GM20431 (cell line): ENCODE results near the gene LRRC8E.

Source experiments
- in situ Hi-C: fragments of 300-500 bp; cut with MseI, MboI; formaldehyde crosslinking; loops from one replicate; pipeline ENCODE4 v1.15.0; 2020; ENCODE audit warnings: low sequenced_read_pairs; ENCODE audit not compliant: unreplicated experiment

The LRRC8E gene

DNA sequence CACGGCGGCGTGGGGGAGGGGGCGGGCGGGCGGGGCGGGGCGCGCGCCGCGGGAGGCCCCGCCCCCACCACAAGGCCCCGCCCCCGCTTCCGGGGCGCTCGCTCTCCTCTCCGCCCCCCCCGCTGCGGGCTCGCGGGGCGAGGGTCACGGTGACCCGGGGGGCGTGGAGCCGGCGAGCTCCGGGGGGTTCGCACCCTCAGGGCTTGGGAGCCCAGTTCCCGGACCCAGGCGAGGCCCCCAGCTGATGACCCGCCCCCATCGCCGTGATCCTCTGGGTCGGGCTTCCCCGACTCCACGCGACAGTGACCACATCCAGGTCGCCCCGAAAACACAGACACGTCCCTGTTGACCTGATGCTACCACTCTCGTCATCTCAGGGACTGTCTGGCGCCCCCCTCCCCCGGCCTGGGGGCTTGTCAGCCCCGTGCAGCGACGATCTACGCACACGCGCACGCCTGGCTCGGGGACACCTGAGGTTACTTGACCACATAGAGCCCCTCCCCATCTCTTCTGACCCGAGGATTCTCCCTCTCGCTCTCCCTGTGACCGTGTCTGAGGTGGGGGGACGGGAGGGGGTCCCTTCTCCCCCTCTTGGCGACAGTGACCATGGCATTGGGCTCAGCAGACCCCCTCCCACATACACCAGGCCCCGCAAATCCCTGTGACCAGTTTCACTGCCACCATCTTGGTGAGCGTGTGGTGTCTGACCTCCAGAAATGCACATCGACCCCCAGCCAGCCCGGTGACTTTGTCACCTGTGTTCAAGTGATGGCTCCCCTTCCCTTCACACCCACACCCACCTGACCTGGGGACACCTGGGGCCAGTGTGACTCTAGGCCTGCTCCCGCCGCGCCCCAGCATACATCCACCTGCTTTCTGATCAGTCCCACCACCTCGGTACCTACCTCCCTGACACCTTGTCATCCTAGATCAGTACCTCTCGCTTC, 16.0 kb downstream of the LRRC8E start:
- in situ Hi-C loops, result no loop called here

DNA sequence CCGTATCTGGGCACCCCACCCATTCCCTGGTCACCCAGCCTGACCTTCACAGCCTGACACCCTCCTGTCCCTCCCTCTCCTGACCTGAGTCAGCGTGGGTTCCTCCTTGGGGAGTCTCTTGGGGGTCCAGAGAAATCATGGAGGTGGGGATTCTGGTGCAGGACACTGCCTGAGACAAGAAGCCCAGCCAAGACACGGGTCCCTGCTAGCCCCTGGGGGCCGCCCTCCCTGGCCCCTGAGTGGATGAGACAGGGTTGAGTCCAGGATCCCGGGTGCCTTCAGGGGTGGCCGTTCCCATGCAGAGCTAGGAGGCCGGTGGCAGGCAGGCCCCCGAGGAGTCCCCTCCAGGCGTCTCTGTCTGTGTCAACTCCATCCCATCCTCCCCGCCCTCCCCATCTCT, 17.0 kb downstream of the LRRC8E start:
- in situ Hi-C loops, result no loop called here

DNA sequence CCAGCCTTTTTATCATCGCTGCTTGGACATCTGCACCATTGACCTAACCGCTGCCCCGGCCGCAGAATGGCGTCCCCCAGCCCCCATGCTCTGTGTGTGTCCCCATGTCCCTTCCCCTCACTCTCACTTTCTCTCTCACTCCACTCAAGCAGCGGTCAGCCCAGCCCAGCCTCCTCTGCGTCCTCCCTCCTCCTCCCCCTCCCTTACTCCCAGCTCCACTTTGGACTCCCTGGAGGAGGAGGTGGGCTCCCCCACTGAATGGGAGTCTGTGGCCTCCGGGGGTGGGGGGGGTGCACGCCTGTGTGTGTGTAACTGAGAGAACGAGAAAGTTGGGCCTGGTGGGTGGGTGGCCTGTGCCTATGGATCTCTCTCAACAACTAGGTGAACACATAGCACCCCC, 17.5 kb downstream of the LRRC8E start:
- in situ Hi-C loops, result no loop called here

DNA sequence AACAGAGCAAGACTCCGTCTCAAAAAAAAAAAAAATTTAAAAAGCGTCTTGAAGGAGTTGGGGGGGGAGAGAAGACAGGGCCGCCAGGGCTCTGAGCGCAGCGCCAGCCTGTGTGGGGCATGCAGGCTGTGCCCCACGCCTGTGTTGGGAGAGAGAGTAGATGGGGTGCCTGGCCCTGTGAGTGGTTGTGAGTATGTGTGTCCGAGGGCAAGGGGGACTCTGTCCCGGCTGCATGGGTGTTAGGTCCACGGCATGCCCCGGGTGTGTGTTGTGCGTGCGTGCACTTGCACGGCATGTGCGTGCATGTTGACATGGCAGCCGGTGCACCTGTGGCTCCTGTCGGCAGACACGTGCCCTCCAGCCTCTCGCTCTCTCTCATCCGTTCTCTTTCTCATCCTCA, 18.8 kb downstream of the LRRC8E start:
- in situ Hi-C loops, result no loop called here

DNA sequence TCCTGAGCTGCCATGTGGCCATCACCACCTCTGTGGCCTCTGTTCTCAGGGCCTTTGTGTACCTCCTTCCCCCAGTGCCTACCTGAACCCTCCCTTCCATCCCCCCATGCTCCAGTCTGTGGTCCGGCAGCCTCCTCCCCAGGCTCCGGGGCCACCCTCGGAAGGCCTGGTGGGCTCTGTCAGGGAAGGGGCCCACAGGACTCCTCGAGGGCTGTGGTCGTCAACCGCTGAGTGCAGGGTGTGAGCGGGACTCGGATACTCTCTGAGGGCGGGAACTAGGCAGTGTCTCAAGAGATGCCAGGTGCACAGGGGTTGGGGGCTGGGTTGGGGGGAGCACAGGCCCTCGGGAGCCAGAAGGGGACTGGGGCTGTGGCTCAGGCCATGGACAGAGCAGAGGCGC, 19.2 kb downstream of the LRRC8E start:
- in situ Hi-C loops, result no loop called here

DNA sequence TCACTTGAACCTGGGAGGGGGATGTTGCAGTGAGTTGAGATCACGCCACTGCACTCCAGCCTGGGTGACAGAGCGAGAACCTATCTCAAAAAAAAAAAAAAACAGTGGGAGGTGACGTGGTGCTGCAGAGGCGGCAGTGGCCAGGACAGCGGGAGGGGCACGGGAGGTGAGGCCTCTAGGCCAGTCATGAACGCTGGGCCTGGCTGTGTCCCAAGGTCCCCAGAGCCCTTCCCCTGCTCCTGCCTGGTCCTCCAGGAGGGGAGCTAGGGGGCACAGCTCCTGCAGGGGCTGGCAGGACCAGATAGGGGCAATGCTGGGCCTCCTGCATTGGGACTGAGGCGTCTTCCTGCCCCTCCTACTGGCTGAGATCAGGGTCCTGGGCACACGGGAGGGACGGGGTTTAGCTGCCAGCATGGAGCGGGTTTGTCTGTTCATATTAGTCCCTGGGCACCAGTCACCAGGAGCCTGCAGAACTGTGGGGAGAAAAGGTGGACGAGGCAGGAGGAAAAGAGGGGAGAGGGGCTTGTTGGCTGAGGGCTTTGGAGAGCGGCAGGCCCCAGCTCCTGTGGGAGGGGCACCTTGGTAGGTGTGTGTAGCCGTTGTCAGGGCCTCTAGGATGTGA, 19.9 kb downstream of the LRRC8E start:
- in situ Hi-C loops, result no loop called here

DNA sequence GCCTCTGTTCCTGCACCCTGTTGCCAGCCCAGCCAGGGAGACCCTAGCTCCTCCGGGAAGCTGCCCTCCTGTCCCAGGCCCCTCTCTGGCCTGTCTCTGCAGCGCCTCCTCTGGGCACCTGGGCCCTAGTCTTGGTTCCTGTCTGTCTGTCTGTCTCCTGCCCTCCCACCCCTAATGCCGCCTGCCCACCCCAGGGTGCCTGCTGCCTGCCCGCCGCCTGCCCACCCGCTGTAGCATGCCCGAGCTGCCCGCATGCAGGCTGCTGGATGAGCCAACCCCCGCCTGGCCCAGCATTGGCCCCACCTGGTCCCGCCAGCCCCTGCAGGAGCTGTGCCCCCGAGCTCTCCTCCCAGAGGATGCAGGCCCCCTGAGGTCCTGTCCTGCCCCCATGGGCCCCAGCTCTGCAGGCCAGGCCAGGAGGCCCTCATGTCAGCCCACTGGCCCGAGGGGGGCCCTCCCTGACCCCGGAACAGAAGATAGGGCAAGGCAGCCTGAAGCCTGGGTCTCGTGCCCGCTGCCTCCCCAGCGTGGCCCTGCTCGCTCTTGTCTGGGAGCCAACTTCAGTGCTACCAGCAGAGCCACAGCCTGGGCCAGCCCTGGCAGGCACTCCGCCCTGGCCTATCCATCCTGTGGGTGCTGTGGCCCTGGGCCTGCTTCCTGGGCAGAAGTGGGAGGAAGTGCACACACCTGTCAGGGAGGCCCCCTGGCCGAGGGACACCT, 20.6 kb downstream of the LRRC8E start:
- in situ Hi-C loops, result no loop called here

DNA sequence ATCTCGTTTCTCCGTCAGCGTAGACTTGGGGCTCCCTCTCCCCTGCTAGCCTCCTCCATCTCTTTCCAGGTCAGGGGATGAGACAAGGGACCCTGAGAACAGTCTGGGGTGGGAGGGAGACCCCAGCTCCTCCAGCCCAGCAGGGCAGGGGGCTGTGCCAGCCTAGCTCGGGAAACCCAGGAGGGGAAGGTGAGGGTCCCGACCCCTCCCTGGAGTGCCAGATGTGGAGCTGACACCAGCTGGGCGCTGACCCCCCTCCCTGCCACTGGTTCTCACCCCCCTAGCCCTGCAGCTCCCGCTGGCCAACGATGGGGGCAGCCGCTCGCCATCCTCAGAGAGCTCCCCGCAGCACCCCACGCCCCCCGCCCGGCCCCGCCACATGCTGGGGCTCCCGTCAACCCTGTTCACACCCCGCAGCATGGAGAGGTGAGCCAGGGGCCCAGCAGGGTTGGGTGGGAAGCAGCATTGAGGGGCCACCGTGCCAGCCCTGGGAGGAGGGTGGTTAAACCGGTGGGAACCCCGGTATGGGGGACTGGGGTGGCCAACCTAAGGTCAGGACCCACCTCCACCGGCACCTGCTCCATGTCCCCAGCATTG, 21.3 kb downstream of the LRRC8E start:
- in situ Hi-C loops, result no loop called here

DNA sequence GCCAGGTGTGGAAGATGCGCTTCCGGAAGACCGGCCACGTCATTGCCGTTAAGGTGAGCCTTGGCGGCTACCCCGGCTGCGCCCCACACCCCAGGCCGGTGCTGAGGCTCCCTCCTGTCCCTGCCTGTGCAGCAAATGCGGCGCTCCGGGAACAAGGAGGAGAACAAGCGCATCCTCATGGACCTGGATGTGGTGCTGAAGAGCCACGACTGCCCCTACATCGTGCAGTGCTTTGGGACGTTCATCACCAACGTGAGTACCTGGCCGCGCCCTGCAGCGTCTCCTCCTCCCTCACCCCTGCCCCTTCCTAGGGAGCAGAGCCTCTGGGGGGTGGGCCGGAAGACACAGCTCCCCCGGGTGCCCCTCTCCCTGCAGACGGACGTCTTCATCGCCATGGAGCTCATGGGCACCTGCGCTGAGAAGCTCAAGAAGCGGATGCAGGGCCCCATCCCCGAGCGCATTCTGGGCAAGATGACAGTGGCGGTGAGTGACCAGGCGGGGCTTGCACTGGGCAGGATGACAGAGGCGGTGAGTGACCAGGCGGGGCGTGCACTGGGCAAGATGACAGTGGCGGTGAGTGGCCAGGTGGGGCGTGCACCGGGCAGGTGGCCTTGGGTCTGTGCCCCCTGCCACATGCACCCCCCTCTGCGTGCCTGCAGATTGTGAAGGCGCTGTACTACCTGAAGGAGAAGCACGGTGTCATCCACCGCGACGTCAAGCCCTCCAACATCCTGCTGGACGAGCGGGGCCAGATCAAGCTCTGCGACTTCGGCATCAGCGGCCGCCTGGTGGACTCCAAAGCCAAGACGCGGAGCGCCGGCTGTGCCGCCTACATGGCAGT, 22.2 kb downstream of the LRRC8E start:
- in situ Hi-C loops, result no loop called here

DNA sequence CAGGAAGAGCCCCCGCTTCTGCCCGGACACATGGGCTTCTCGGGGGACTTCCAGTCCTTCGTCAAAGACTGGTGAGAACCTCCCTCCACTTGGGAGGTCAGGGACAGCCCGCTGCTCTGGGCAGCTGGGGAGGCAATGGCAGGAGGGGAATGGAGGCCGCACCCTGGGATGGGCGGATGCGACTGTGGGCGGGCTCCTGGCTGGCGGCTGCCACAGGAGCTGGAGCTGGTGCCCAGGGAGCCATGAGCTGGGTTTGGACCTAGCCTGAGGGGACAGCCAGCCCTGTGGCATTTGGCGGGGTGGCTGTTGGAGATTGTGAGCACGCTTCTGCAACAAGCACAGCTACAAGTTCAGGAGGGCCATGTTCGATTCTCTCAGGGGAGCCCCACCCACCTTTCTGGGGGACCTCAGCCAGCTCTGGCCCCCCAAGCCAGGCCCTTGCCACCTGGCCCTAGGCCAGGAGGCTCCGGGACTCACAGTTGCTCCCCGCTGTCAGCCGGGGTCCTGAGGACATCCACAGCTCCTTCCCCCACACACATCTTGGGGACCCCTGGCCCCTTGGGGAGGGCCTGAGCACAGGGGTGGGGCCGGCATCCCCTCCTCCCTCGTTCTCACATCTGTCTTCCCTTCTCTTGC, 23.3 kb downstream of the LRRC8E start:
- in situ Hi-C loops, result no loop called here

DNA sequence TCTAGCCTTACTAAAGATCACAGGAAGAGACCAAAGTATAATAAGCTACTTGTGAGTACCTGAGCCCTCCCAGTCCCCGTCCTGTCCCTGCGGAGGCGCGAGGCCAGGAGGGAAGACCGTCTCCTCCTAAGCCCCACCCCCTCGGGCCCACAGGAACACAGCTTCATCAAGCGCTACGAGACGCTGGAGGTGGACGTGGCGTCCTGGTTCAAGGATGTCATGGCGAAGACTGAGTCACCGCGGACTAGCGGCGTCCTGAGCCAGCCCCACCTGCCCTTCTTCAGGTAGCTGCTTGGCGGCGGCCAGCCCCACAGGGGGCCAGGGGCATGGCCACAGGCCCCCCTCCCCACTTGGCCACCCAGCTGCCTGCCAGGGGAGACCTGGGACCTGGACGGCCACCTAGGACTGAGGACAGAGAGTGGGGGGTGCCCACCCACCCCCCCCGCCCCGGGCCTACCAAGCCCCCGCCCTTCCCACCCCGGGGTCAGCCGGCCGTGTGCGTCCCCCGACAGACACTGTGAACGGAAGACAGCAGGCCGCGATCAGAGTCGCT, 23.9 kb downstream of the LRRC8E start:
- in situ Hi-C loops, result no loop called here

DNA sequence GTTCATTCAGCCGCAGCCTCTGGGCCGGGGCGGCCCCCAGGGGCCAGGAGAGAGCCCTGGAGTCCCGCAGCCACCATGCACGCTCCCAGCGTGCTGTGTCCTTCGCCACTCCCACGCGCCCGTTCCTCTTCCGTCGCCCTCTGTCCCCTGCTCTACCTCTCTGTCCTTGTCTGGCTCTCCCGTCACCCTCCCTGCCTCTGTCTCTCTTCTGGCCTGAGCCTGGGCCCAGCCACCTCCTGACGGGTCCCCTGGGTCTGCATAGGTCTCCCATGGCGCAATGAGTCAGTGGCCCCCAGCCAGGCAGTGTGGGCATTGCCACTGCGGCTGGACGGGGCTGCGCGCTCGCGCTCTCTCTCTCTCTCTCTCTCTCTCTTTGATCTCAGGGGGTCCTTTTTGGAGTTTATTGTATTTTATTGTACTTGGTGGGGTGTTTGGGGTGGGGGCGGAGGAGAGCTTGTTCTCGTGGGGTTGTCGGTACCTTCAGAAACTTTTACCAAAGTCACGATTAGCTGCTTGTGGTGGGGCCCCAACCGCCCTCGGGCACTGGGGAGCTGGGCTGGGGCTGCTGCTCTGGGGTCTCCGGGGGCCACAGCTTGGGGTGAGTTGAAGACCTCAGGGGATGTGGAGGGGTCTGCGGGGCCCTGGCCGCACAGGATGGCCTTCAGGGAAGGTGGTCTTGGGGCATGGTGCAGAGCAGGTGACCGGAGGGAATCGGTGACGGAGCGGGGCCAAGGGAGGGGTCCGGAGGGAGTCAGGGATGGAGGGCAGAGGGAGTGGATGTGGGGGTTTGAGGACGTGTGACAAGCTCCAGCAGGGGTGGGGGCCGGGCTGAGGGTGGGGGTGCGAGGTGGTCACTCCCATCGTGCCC, 24.6 kb downstream of the LRRC8E start:
- in situ Hi-C loops, result no loop called here

DNA sequence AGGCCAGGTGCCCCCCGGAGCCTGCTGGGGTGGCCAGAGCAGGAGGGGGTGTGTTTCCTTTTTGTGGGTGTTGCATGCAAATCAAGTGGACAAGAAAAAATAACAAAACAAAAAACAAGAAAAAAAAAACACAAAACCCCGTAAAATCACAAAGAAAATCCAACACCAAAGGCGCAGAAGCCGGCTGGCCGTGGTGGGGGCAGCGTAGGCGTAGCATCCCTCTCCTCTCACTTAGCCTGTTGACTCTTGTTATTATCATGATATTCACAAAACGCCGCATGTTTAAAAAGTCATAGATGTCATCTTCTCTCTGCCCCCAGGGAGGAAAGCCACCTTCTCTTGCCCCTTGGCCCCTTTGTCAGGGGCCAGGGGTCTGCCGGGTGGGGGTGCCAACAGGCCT, 25.3 kb downstream of the LRRC8E start:
- in situ Hi-C loops, result no loop called here

DNA sequence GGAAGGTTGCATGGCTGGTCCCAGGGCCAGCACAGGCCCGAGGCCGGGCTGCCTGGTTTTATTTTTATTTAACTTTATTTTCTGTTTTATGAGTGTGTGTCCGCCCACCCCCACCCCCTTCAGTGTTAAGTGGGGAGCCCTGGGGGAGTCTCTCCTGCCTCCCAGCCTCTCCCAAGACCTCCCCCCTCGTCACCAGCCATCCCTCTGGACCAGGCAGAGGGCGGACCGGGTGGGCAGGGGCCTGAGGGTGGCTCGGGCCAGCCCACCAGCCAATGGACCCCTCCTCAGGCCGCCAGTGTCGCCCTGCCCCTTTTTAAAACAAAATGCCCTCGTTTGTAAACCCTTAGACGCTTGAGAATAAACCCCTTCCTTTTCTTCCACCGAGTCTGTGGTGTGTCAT, 25.8 kb downstream of the LRRC8E start:
- in situ Hi-C loops, result no loop called here

DNA sequence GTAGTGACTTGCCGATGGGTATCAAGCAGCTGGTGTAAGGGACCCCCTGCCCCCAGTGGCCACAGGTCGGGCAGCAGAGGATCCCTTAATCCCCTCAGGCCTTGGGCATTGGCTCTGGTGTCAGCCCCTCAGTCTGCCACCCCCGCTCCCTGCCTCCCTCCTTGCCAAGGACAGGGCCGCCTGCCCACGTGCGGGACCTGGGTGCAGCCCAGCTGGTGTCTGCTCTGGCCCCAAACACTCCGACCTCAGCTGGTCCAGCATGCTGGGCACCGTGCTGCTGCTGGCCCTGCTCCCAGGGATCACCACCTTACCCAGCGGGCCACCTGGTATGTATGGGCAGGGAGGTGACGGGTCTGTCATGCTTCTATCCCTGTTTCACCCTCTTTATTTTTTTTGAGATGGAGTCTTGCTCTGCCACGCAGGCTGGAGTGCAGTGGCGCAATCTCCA, 26.3 kb downstream of the LRRC8E start, which contains the start of gene TGFBR3L:
Gene TGFBR3L (plus strand): TSS at position 233 of the 448 bp plus-strand sequence.
- in situ Hi-C loops, result no loop called here

DNA sequence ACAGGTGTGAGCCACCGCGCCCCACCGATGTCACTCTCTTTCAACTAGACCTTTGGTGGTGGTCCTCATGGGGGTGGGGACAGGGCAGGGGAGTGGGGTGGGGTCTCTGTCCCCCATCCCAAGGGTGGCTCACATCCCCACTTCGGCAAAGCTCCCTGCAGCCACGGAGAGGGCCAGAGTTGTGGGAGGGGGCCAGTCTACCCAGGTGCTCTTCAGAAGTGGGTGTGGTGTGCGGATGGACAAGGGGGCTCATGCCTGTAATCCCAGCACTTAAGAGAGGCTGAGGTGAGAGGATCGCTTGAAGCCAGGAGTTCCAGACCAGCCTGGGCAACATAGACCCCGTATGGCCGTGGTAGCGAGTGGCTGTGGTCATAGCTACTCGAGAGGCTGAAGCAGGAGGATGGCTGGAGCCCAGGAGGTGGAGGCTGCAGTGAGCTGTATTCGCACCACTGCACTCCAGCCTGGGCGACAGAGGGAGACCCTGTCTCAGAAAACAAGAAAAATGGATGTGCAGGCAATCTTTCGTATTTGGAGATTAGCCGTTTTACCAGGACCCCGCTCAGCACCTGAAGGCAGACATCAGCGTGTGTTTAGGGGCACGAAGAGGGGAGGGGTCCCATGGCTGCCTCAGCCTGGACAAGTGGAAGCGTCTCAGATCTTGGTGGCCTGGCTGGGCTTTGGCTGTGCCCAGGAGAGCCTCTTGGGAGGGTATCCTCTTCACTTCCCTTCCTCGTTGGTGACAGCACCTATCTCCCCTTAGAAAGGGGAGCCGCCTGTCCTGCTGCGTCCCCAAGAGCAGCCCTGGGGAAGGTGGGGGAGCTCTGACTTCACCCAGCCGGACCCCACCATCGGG, 27.2 kb downstream of the LRRC8E start:
- in situ Hi-C loops, result no loop called here
